ENCODE measurements around the gene CUL1.
A peak's percentile ranks its signal among the peaks of the same experiment; 100 is the strongest.
"Not testable (repeated sequence)": the region's sequence is repeated elsewhere in the genome, so short reads cannot be mapped to it uniquely, and the experiment has no call there.

CUL1 gene

DNA sequence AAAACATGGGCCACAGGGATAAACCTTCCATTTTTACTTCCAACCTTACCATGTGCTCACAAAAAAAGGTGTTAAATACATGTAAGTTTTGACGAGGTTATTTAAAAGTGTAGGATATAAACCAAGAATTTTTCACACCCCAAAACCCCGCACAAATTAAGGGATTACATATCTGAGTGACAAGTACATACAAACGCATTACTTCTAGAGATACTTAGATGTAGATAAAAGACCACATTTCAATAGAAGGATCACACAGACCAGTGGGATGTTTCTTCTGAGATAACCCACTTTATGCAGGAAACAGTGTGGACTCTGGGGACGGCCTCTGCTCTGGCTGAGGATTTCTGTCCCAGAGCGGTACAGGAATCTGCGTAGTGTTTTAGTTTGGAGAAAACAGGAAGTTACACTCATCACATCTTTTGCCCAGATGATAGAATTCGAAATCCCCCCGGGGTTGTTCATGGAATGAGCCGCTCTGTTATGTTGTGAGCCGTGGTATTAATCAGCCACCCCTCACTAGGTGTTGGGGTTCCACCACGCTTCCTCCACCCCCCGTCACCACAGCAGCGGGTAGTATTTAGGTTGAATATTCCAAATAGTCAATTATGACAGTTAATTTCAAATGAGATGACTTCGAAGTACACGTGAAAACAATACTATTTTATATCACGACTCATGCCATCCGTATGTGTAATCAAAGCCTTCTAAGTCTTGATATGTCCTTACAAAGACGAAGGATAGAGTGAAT lies 1.3 kb upstream of the CUL1 start:
- peak; percentile 27 for DNase-seq (ENCODE audit: low spot score)

DNA sequence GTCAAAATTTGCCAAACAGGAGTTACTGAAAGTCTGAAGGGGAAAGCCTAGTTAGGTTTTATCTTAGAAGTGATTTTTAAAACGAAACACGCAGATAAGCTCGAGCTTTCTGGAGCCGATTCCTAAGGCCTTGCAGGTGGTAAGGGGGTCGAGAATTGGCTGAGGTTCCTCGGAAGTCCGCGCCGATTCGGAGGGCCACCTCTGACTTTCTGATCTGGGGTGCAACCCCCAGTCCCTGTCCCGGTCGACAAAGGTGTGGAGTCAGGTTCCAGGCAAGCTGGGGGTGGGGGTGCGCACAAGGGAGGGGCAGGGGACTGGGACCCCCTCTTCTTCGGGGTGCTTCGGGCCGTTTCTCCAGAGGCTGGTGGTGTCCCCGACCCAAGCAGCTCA lies 701 bp upstream of the CUL1 start:
- DNase-seq (ENCODE audit: low spot score), result peak; percentile 11

DNA sequence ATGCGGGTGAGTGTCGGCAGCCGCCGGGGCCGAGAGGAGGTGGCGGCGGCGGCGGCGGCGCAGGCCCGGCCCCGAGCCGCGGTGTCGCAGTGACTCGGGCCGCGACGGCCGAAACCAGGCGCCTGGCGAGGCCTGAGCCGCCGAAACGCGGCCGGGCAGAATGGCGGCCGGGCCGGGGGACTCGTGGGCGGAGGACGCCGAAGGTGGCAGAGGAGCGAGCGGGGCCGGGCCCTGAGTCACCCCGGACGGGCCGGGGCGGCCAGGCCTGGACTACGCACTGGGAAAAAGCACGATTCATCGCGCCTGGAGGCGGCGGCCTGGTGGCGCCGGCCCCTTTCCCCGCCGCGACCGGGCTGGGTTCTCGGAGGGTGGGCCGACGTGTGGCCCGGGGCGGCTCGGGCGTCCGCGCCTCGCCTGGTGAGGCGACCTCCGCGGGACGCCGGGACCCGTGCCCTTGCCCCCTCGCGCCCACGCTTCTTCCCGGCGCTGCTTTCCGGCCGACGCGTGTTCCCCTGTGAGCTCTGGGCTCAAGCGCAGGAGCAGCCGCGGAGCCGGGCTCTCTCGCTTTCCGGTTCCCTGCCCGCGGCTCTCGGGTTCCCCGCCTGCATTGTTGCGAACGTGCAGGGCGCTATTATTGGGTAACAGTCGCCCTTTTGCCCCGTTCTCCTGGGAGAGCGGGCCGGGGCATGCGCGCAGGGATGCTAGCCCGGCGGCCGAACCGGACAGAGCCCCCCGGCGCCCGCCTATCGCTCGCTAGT lies 500 bp downstream of the CUL1 start:
- DNase-seq (ENCODE audit: low spot score), result peak; percentile 69

DNA sequence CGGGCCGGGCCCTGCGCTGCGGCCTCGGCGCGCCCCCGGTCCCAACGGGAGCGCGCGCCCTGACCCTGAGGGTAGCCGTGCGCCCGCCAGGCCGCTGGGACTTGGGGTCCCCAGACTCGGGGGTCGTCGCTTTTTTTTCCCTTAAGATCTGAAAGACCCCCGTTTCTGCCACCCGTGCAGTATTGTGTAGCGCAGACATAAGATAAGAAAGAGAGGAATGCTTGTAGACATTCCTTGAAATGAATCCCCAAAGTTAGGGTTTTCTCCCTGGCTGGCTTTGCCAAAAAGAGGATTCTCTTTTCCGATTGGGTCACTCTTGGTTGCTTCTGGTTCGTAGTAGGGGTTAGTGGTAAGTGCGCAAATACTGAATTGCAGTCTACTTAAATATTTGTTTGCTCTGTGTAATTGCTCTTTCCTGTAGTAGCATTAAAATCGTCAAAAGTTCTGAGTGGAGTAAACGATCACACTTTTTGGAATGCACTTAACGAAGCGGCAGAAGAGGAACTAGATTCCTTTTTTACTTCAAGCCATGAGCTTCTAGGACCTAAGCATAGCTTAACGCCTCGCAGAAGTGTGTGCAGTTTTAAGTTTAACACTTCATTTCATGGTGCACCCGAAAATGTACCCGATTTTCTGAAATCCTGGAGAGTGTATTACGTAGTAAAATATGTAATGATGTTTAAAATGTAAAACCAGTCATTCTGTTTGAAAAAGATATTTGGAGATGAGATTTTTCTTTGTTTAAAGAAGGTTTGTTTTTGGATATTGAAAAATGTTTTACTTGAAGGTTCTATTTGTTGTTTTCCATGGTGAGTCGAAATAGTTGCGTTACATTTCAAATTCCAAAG lies 1.3 kb downstream of the CUL1 start:
- DNase-seq (ENCODE audit: low spot score), result peak; percentile 31

DNA sequence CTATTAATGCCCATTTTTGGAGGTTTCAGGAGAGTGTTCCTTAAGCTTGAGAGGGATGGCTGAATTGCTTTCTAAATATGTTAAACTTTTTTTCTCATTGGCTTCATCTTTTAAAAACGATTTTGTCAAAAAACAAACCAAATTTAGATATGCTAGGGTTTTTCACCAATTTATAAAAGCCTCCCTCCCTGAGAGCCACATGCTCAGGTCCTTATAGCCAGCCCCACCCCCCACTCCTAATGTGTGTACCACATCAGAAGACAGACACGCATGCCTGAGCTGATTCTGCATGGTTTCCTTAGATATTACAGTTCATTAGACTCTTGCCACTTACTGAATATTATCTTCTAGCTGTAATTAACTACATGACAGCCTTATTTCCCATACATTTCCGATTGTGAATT lies 2.0 kb downstream of the CUL1 start:
- DNase-seq (ENCODE audit: low spot score), result peak; percentile 34

DNA sequence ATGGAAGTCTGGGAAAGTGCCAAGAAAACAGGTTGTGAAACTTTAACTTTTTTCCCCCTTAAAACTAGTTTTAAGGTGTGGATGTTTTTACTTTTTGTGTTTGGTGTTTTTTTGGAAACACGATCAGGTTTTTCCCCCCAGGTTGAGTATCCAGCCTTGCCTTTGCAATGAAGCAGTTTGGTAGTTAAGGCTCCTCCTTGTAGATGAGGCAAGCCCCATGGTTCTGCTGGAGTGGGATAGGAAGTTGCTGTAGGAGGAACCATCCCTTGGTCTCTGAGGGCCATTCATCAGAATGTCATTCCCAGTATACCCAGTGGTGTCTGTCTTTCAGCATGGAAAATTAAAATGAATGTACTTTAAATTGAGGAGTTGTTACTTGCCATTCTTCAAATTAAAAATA lies 2.7 kb downstream of the CUL1 start:
- no peak for DNase-seq (ENCODE audit: low spot score)

DNA sequence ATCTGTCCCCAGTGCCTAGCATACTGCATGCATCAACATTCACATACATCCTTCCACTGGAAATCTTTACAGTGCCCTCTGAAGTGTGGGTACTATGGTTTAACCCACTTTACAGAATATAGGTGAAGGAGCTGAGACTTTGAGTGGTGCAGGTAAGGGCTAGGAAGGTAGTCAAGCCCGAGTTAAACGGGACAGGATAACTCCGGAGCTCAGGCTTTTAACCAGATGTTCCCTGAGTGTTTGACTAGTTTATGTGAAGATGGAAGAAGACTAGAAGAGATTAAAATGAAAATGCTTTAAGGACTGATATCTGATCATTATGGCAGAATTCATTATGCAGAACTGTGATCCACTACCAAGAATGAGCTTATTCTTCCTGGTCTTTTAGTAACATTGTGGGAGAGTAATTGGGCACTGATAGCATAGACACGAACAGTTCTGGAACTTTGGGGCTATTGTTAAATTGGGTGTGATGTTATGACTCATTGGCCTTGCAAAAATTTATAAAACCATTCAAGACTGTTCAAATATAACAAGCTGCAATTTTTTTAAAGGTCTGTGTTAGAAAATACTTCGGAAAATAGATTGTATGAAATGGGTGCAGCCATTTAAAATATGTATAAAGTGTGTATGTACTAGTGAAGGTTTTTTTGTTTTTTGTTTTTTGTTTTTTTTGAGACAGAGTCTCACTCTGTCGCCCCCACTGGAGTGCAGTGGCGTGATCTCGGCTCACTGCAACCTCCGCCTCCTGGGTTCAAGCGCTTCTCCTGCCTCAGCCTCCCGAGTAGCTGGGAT lies 4.4 kb downstream of the CUL1 start:
- DNase-seq (ENCODE audit: low spot score), result no peak

DNA sequence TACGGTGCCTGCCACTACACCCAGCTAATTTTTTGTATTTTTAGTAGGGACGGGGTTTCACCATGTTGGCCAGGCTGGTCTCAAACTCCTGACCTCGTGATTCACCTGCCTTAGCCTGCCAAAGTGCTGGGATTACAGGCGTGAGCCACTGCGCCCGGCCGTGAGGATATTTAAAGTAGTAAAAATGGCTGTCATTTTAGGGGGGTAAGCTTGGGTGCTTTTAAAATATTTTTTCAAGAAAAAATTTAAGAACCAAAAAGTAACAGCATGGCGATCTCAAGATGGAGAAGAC lies 4.9 kb downstream of the CUL1 start:
- not testable (repeated sequence) for DNase-seq (ENCODE audit: low spot score)

DNA sequence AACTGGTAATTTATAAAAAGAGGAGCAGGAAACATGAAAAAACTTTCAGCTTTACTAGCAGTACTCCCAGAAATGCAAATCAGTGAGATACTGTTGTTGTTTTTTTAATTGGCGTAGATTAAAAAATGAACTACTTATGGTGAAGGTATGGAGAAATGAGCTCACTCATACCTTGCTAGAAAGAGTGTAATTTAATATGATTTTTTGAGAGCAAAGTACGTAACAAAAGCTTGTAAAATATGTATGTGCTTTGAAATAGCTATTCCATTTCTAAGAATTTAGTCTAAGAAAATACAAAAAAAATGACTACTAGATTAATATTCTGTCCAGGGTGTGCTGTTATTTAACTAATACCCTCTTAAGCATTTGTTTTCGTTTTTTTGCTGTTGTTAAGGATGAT lies 5.5 kb downstream of the CUL1 start:
- no peak for DNase-seq (ENCODE audit: low spot score)

DNA sequence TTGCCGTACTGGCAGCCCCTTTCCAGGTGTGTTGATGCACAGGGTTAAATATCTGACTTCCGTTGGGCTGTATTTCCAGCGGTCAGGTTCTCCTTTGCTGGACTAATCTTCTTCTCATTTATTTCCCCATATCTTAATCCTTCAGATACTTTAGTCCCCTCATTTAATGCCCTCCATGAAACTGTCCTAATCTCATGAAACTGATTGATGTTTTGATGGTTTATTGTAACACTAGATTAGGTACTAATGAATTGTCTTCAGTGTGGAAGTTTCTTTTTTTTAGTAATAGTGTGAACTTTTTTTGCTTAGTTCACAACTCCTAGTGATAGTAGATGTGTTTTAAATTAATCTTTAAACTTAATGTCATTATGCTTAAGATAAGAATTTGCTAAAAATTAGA lies 6.3 kb downstream of the CUL1 start:
- DNase-seq (ENCODE audit: low spot score), result no peak

DNA sequence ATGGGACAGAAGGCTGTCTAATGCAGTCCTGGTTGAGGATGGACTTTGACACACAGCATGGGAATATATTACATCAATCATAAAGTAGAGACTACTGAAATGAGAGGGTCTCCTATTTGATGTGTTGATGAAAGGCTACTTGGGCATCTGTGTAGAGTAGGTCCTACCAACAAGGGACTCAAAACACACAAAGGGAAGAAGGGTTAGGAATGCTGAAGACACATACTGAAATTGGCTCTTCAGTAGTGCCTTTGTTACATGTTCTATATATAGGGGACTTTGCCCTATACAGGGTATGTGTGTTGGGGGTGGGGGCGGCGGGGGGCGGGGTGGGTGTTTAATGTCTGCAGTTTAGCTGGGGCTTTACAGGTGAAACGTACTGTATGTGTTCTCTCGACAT lies 7.7 kb downstream of the CUL1 start:
- DNase-seq (ENCODE audit: low spot score), result no peak

DNA sequence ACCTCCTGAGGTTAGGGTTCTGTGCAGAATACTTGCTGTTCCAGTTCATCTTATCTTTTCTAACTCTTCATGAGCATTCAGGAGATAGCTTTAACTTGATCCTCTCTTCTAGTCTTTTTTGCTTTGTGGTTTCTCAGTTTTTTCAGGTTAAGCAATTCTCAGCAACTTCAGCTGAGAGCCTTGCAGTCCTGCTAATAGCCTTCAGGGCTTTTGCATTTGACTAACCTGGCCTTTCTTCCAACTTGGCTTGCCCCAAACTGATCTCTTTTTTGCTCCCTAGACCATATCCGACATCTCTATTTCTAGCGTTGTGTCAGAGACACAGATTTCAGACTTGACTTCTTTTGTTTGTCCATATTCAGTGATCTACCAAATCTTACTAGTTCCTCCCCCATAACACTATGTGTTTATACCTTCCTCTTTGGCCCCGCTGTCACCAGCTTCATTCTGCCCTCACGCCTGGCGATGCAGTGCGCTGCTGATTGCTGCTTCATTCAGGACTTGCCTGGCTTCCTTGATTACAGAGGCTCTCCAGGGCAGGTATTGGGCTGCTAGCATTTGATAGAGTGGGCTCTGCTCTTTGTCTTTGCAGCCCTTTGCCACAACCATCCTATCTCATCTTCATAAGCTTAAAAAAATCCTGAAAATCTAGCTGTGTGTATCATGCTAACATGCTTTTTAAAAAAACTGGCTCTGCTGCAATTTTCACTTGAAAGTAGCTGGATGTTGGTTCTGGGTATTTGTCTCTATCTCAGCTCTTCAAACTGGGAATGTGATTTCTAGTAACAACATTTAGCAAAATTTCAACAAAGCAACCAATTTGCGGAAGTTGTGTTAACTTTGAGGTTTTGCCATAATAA lies 9.6 kb downstream of the CUL1 start:
- DNase-seq (ENCODE audit: low spot score), result no peak

DNA sequence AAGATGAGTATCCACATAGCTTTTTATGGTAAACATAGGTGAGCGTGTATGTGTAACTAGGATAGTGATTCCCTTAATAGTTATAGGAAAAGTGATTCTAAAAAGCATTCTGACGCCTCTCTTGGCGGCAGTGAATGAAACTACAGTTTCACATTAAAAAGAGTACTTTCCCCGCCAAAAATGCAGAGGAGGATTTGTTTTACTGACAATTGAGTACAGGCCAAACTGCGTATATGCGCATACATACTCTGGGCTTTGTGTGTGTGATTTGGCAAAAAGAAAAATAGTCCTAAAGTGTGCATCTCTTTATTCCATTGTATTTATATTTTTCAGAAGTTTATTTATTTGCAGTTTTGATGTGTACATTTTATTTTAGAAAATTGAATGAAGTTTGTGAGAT lies 10.3 kb downstream of the CUL1 start:
- no peak for DNase-seq (ENCODE audit: low spot score)

DNA sequence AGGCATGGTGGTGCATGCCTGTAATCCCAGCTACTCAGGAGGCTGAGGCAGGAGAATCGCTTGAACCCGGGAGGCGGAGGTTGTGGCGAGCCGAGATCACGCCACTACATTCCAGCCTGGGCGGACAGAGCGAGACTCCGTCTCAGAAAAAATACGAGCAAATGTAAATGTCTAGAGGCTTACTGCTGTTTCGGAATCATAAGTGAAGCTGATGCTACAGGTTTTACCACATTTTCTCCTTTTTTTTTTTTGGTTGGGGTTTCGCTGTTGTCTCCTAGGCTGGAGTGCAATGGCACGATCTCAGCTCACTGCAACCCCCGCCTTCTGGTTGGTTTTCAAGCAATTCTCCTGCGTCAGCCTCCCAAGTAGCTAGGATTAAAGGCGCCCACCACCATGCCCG lies 11.7 kb downstream of the CUL1 start:
- DNase-seq (ENCODE audit: low spot score), result not testable (repeated sequence)

DNA sequence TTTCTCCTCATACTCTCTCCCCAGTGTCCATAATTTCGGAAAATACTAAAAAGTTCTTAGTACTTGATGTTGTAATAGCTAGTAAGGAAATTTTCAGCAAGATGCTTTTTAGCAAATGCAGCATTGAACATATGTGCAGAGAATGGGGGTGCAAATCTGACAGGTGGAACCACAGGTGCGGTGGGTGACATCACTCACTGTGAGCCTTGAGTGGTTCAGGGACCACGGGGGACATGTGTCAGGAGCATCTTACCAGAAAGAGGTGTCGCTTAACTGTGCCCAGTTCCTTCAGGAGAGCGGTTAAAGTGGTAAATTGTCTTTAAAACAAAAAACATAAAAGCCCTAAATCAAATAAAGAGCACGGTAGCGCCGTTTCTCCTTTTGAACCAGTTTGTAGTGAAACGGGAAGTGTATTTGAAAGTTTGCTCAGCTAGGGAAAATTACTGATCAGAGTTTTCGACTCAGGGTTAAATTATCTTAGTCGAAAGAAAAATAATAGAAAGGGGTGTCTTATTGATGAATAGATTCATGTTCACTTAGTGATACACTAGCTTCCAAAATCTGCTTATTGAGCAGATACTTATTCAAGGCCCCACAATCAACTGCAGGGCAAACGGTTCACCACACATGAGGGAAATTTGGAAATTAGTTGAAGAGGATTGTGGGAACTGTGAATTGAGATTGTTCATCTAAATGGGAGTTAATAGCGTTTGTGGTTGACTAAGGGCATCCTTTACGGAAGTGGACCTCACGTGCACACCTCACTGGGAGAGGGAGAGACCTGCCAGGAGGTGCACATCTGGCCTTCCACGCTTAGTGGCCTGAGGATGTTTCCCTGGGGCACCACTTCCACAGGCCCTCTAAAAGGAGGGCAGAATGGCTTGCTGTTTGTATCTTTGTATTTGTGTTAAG lies 12.7 kb downstream of the CUL1 start:
- DNase-seq (ENCODE audit: low spot score), result no peak

DNA sequence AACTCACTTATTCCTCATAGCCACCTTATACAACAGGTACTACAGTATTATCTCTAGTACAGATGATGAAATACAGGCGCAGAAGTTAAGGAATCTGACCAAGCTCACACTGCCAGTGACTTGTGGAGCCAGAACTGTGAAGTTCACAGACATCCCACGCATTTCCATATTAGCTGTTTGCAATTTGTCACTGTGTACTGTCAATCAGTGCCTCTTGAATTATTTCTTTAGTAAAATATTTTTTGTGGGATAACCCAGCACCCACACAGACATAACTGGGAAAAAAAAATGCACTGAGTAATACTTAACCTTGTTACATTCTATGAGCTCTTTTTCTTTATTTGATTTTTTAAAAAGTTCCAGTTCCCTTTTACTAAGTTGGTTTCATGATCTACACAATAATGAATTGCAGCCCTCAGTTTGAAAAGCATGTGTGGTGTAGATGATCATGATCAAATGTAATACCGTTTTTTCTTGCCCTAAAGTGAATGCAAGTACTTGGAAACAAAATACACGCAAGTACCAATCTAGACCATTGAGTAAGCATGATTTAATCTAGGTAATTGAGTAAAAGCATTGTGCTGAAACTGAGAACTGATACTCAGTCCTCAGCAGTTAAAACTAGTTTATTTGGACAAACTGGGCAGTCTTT lies 14.1 kb downstream of the CUL1 start:
- DNase-seq (ENCODE audit: low spot score), result no peak

DNA sequence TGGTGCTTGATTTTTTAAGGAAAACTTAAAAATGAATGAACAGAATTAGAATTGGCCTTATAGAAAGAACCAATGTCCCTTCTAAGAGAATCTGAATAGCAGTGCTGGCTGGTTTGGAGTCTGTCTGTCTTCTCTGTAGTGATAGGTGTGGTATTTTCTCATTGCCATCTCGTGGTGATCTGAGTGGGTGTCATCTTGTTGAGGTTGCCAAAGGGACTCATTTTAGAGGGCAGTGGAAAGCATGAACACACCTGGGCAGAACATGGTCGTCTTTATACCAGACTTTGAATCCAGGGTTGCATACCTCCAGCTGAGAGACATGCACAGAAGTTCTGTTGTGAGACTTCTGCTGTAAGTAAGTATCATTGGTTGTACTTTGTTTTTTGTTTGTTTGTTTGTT lies 15.8 kb downstream of the CUL1 start:
- no peak for DNase-seq (ENCODE audit: low spot score)

DNA sequence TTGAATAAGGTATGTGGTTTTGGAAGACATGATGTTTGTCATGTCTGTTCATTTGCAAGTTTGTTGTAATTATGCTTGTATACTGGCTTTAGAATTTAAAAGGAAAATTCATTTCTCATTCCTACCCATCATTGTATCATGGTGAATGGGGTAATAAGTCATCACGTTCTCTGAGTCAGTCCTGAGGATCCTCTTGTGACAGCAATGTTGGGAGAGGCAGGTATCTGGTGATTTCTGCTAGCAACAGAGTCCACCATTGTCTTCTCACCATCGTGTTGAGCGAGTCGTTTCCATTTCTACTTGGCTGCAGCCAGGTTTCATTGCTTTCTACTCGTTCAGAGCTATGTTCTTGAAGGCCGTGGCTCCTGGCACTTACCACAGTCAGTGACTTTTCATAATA lies 16.3 kb downstream of the CUL1 start:
- no peak for DNase-seq (ENCODE audit: low spot score)

DNA sequence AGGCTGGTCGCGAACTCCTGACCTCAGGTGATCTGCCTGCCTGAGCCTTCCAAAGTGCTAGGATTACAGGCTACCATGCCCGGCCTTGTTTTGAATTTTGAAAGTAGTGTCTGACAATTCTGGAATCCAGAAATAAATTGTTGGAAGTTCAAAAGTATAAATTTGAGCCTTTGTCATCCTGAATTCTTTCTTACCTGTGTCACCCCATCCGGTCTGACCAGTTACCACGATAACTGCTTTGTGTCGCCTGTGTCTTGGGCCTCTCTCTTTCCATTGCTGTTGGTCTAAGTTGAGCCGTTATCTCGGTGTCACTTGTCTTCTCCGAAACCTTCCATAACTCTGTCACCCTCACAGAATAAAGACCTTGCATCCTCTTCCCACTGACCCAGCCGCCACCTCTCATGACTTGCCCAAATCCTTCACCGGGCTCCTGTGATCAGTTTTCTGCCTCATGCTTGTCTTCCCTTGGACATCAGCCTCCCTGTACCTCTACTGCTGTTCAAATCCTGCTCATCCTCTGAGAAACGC lies 18.6 kb downstream of the CUL1 start:
- DNase-seq (ENCODE audit: low spot score), result no peak
